Peyer's patch (tissue), 4 donors: ENCODE data around the gene KCNMA1. TPM values are rescaled to one million over a fixed set of nuclear protein-coding genes. Genes with fewer than 3 reads are reported as not detected.

Source experiments
- DNase-seq, 3 donors: peaks; one replicate each; pipeline ENCODE4 v3.0.0-alpha.2; 2017 to 2019
- H3K27ac ChIP-seq, 4 donors: fragments of 200-600 bp; sonication (generic); one replicate each; pipeline ENCODE4 v1.5.1; 2016 to 2019
- H3K27me3 ChIP-seq, 2 donors: fragments of 200-600 bp; sonication (generic); one replicate each; pipeline ENCODE4 v1.5.1; 2019
- H3K36me3 ChIP-seq, 3 donors: fragments of 200-600 bp; sonication (generic); one replicate each; pipeline ENCODE4 v1.5.1; 2016 to 2019
- H3K4me1 ChIP-seq, 4 donors: fragments of 200-600 bp; sonication (generic); one replicate each; pipeline ENCODE4 v1.5.1; 2016 to 2019
- H3K4me3 ChIP-seq, 4 donors: fragments of 200-600 bp; sonication (generic); 1 replicate in 3 of 4; 2 replicates in 1 of 4; pipeline ENCODE4 v1.5.1; 2016 to 2019; ENCODE audit warnings: mild to moderate bottlenecking in 1 of 4
- H3K9me3 ChIP-seq, 4 donors: fragments of 200-600 bp; sonication (generic); one replicate each; pipeline ENCODE4 v1.5.1; 2016 to 2019; ENCODE audit warnings: mild to moderate bottlenecking in 1 of 4
- POLR2A ChIP-seq, 2 donors: fragments of 450-650 bp; IDR thresholded peaks; one replicate each; pipeline ENCODE4 v1.5.1; 2017; ENCODE audit warnings: antibody characterized with exemption in 2 of 2, mild to moderate bottlenecking in 2 of 2, moderate library complexity in 2 of 2
- total RNA-seq, 4 donors: library from RNA; depleted of rRNA; stranded (reverse); fragments of >200 nt; gene quantifications; one replicate each; pipeline ENCODE4 v1.1.0, GENCODE V29; 2016
- TF ChIP-seq, protein P1 (sequence below), 6 experiments: fragments of 450-650 bp in 4 of 6; fragments of 200-600 bp in 2 of 6; sonication (generic) in 1 of 6; IDR thresholded peaks; one replicate each; pipeline ENCODE4 v1.5.1; 2017 to 2019; ENCODE audit warnings: antibody characterized with exemption in 6 of 6, mild to moderate bottlenecking in 3 of 6, moderate library complexity in 1 of 6

The KCNMA1 gene
- total RNA-seq, 4 donors from 2014 or later = 17.8 to 29.1 (median 23.9) TPM

DNA sequence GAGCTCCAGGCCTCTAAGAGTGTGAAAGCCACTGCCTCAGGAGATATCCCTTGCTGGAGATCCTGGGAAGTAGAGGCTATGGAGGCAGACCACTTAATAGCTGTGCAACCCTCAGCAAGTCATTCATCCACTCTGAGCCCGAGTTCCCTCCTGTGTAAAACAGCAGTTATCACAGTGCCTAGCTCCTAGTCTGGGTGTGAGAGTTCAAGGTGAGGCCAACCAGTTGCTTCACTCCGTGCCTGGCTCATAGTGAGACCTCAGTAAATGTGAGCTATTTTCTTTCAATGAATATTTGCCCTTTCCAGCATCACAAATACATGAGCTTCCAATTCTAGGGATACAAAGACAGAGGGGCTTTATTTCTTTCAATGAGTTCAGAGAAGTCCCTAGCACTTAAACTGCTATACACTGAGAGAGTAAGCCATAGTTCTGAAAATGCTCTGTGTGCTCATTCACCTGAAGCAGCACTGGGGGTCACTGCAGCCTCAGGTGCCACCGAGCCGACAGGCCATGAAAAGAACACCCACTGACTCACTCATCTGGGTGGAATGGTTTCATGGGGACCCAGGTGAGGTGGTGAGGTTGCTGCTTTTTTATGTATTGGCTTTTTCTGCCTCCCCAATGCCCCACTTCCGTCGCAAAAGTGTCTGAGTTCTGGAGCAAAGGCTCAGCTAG is 259.8 kb downstream of the KCNMA1 start:
- Histone ChIP-seq H3K27me3 (no peaks in the 10 kb centered on the region), H3K9me3 (no peaks in the 10 kb centered on the region), H3K36me3 (no peaks in the 10 kb centered on the region), H3K4me1 (no peaks in the 10 kb centered on the region), H3K4me3 (no peak overlapping the region), H3K27ac (no peak overlapping the region)
- no peak for TF ChIP-seq POLR2A (IDR thresholded peaks at IDR 0.05)
- TF ChIP-seq, protein P1, sequence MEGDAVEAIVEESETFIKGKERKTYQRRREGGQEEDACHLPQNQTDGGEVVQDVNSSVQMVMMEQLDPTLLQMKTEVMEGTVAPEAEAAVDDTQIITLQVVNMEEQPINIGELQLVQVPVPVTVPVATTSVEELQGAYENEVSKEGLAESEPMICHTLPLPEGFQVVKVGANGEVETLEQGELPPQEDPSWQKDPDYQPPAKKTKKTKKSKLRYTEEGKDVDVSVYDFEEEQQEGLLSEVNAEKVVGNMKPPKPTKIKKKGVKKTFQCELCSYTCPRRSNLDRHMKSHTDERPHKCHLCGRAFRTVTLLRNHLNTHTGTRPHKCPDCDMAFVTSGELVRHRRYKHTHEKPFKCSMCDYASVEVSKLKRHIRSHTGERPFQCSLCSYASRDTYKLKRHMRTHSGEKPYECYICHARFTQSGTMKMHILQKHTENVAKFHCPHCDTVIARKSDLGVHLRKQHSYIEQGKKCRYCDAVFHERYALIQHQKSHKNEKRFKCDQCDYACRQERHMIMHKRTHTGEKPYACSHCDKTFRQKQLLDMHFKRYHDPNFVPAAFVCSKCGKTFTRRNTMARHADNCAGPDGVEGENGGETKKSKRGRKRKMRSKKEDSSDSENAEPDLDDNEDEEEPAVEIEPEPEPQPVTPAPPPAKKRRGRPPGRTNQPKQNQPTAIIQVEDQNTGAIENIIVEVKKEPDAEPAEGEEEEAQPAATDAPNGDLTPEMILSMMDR (IDR thresholded peaks at IDR 0.05) = no peak
- DNase-seq = no peak

DNA sequence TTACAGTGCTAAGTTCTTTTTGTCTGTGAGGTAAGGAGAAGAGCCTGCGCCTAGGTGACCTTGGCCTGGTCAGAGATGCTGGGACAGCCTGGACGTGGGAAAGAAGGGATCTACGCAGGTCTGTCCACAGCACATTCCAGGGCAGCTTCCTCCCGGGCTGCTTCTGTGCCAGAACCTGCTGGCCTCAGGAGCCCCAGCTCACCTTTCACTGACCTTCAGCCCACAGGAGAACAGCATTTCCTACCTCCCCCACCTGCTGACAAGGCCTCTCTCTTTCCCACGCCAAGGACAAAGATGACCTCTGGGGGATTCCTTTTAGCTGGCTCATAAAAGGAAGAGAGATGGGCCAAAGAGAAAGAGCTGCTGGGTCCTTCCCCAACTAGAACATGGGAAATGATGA is 260.6 kb downstream of the KCNMA1 start:
- H3K9me3 ChIP-seq = no peaks in the 10 kb centered on the region
- TF ChIP-seq, protein P1 (IDR thresholded peaks at IDR 0.05) = no peak
- TF ChIP-seq POLR2A (IDR thresholded peaks at IDR 0.05) = no peak
- H3K36me3 ChIP-seq = no peaks in the 10 kb centered on the region
- no peak overlapping the region for H3K4me3 ChIP-seq
- H3K27ac ChIP-seq = no peak overlapping the region
- no peaks in the 10 kb centered on the region for H3K4me1 ChIP-seq
- no peaks in the 10 kb centered on the region for H3K27me3 ChIP-seq
- no peak for DNase-seq

DNA sequence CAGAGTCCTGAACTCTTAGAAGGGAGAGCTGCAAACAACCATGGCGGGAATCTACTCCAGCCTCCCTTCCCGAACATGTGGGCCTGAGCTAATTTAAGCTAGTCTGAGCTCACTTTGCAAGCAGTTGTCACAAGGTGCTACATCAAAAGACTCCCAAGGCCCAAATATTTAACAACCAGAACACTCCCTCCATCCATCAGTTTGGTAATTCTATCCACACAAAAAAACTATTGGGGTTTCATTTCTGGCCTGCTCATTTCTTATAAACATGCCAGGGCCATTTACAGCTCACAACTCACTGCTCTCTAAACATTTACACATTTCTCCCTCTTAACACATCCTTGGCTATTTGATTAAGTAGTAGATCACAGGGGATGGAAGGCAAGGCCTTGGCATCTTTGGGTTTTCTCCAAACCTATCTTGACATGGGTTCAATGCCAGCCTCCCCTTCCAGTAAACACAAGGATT is 263.4 kb downstream of the KCNMA1 start:
- no peak for DNase-seq
- TF ChIP-seq POLR2A (IDR thresholded peaks at IDR 0.05) = no peak
- TF ChIP-seq, protein P1 (IDR thresholded peaks at IDR 0.05) = no peak
- H3K27me3 ChIP-seq = no peaks in the 10 kb centered on the region
- H3K4me3 ChIP-seq = no peak overlapping the region
- H3K4me1 ChIP-seq = no peaks in the 10 kb centered on the region
- H3K9me3 ChIP-seq = no peaks in the 10 kb centered on the region
- H3K36me3 ChIP-seq = no peaks in the 10 kb centered on the region
- peak overlapping the region in 1 of 4 donors; percentile 70 for H3K27ac ChIP-seq

DNA sequence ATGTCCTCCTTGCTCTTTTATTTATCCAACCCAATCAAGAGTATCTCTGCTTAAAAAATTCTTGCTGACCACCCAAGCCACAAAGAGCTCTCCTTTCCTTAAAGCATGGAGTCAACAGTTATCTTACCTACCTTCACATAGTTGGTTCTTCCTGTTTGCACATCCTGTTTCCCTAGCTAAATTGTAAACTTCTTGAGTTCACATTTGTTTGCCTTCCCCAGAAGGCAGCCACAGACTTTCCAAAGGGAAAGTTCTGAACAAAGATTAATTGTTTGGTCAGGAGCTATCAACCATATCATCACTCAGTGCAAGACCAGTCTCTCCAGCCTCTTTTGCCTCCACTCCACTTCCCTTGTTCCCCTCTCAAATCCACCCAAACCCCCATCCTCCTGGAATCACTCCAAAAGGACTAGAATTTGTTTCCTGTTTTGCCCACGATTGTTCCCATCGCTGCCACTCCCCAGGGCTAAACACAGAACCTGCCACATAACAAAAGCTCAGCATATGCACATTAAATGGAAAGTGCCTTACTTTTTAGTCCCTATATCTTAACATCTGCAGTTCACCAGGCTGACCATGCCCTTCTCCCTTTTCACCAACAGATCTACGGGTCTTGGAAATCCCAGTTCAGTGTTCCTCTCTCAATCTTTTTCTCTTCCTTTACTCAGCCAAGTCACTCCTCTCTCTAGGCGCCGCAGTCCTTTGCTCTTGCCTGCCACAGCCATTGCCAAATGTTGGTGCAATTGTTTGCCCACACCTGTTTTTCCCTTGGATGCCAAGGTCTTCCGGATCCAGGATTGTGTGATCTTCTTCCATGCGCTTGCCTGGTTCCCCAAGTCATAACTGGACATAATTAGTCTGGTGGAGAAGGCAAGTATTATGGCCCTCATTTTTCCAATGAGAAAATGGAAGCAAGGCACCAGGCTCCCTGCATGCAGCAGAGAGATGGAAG is 265.5 kb downstream of the KCNMA1 start:
- no peak overlapping the region for H3K27ac ChIP-seq
- no peaks in the 10 kb centered on the region for H3K36me3 ChIP-seq
- no peak for TF ChIP-seq POLR2A (IDR thresholded peaks at IDR 0.05)
- TF ChIP-seq, protein P1 (IDR thresholded peaks at IDR 0.05) = no peak
- H3K4me3 ChIP-seq = no peak overlapping the region
- H3K9me3 ChIP-seq = no peaks in the 10 kb centered on the region
- H3K27me3 ChIP-seq = no peaks in the 10 kb centered on the region
- H3K4me1 ChIP-seq = no peaks in the 10 kb centered on the region
- no peak for DNase-seq

DNA sequence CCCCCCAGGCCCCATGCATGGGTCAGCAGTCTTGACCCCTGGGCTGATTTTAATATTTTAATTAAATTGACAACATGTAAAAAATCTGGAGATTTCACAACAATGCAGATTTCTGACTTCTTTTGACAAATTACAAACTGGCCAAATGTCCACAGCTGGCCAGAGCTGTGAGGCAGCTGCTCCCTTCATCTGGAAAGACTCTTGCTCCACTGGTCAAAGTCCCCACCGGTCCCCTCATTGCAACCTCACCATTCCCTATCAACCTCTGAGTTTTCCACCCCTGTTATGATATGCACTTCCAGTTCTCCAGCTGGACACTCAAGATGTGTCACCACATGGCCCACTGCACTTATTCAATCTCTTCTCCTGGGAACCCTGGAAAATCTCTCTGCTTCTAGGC is 266.2 kb downstream of the KCNMA1 start:
- no peak overlapping the region for H3K4me3 ChIP-seq
- no peak overlapping the region for H3K27ac ChIP-seq
- H3K27me3 ChIP-seq = no peaks in the 10 kb centered on the region
- H3K36me3 ChIP-seq = no peaks in the 10 kb centered on the region
- no peak for DNase-seq
- no peaks in the 10 kb centered on the region for H3K9me3 ChIP-seq
- no peaks in the 10 kb centered on the region for H3K4me1 ChIP-seq
- no peak for TF ChIP-seq POLR2A (IDR thresholded peaks at IDR 0.05)
- TF ChIP-seq, protein P1 (IDR thresholded peaks at IDR 0.05) = no peak
